Smooth muscle cell (in vitro differentiated cells): ENCODE data around the gene GPATCH2. TPM values are rescaled to one million over a fixed set of nuclear protein-coding genes. Genes with fewer than 3 reads are reported as not detected.

Experiments used
- DNase-seq: peaks from one replicate; lab custom pipeline; 2025; ENCODE audit not compliant: unreplicated experiment; lab: John Stamatoyannopoulos, UW
- H2AFZ ChIP-seq: fragments of 200-600 bp; sonication (generic); 2 replicates; pipeline ENCODE4 v1.6.0; 2016; ENCODE audit warnings: antibody characterized with exemption, low read depth, mild to moderate bottlenecking
- H3F3A ChIP-seq: fragments of 200-600 bp; sonication (generic); 2 replicates; pipeline ENCODE4 v1.6.0; 2017; ENCODE audit warnings: antibody characterized with exemption, low read depth
- H3K27ac ChIP-seq: fragments of 200-600 bp; sonication (generic); 2 replicates; pipeline ENCODE4 v1.5.1; 2016; ENCODE audit warnings: low read depth, mild to moderate bottlenecking
- H3K27me3 ChIP-seq: fragments of 200-600 bp; sonication (generic); 2 replicates; pipeline ENCODE4 v1.6.1; 2016; ENCODE audit warnings: low read depth, mild to moderate bottlenecking
- H3K36me3 ChIP-seq: fragments of 200-600 bp; sonication (generic); 2 replicates; pipeline ENCODE4 v1.5.1; 2016; ENCODE audit warnings: low read depth
- H3K4me1 ChIP-seq: fragments of 200-600 bp; sonication (generic); 2 replicates; pipeline ENCODE4 v1.5.1; 2016; ENCODE audit warnings: low read depth
- H3K4me2 ChIP-seq: fragments of 200-600 bp; sonication (generic); 2 replicates; pipeline ENCODE4 v1.6.0; 2016; ENCODE audit warnings: mild to moderate bottlenecking
- H3K4me3 ChIP-seq: fragments of 200-600 bp; sonication (generic); 2 replicates; pipeline ENCODE4 v1.5.1; 2016; ENCODE audit warnings: mild to moderate bottlenecking
- H3K79me2 ChIP-seq: fragments of 200-600 bp; sonication (generic); 2 replicates; pipeline ENCODE4 v1.6.0; 2016; ENCODE audit warnings: low read depth, mild to moderate bottlenecking
- H3K9ac ChIP-seq: fragments of 200-600 bp; sonication (generic); 2 replicates; pipeline ENCODE4 v1.6.0; 2016; ENCODE audit warnings: low read depth
- H3K9me3 ChIP-seq: fragments of 200-600 bp; sonication (generic); replicated peaks from 2 replicates; pipeline ENCODE4 v1.5.1; 2016; ENCODE audit warnings: low read depth
- H4K20me1 ChIP-seq: fragments of 200-600 bp; sonication (generic); 2 replicates; pipeline ENCODE4 v1.6.0; 2016; ENCODE audit warnings: low read depth
- WGBS: methylation state at CpG from one replicate; pipeline ENCODE4 v1.1.7; 2016; ENCODE audit warnings: low lambda C conversion rate; 5-methylcytosine and 5-hydroxymethylcytosine counted together
- polyA plus RNA-seq: library from polyadenylated mRNA; unstranded; fragments of >200 nt; fragmentation: Nextera tagmentation; extraction: Ambion mirVana; gene quantifications from 2 replicates; pipeline ENCODE4 v1.2.1, GENCODE V29; 2016
- total RNA-seq: library from RNA; depleted of rRNA; stranded (reverse); fragments of >200 nt; gene quantifications from 2 replicates; pipeline ENCODE4 v1.2.3, GENCODE V29; 2014
- TF ChIP-seq, protein P1 (sequence below): fragments of 200-600 bp; sonication (generic); IDR thresholded peaks from 2 replicates; pipeline ENCODE4 v1.5.1; 2017; ENCODE audit warnings: borderline replicate concordance, mild to moderate bottlenecking, antibody characterized with exemption; ENCODE audit not compliant: insufficient read depth, poor library complexity, severe bottlenecking

GPATCH2 gene
- total and polyA plus RNA-seq, 2 experiments from 2014 or later: 5.6 to 16.4 TPM

DNA sequence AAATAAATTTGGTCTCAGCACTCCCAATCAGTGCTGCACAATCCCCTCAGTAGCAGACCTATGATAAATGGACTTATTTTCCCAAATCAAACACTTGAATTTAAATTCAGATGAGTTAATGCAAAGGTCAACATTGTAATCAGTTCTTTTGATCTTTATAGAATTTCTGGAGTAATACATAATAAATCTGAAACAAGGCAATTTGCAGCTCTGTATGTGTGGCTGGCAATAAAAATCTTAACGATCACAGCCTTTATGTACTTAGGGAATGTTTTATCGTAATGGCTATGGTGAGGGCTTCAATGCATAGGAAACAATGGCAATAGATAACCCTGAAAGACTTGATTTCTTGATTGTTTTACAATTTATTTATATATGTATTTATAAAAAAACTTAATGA, 91.4 kb downstream of the GPATCH2 start:
- Histone ChIP-seq H2AFZ (no peak overlapping the region), H3K27ac (no peak overlapping the region), H3K9ac (no peak overlapping the region), H3F3A (no peaks in the 10 kb centered on the region), H3K27me3 (no peaks in the 10 kb centered on the region), H3K36me3 (no peaks in the 10 kb centered on the region), H3K4me2 (no peak overlapping the region), H3K9me3 (no peaks in the 10 kb centered on the region), H4K20me1 (peaks cover 2% of the 10 kb centered on the region), H3K4me1 (no peaks in the 10 kb centered on the region), H3K4me3 (no peak overlapping the region), H3K79me2 (no peaks in the 10 kb centered on the region)
- no peak for DNase-seq
- TF ChIP-seq, protein P1, sequence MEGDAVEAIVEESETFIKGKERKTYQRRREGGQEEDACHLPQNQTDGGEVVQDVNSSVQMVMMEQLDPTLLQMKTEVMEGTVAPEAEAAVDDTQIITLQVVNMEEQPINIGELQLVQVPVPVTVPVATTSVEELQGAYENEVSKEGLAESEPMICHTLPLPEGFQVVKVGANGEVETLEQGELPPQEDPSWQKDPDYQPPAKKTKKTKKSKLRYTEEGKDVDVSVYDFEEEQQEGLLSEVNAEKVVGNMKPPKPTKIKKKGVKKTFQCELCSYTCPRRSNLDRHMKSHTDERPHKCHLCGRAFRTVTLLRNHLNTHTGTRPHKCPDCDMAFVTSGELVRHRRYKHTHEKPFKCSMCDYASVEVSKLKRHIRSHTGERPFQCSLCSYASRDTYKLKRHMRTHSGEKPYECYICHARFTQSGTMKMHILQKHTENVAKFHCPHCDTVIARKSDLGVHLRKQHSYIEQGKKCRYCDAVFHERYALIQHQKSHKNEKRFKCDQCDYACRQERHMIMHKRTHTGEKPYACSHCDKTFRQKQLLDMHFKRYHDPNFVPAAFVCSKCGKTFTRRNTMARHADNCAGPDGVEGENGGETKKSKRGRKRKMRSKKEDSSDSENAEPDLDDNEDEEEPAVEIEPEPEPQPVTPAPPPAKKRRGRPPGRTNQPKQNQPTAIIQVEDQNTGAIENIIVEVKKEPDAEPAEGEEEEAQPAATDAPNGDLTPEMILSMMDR: no peak
- WGBS: 89% methylated on average over 2 of the region's 2 CpGs

DNA sequence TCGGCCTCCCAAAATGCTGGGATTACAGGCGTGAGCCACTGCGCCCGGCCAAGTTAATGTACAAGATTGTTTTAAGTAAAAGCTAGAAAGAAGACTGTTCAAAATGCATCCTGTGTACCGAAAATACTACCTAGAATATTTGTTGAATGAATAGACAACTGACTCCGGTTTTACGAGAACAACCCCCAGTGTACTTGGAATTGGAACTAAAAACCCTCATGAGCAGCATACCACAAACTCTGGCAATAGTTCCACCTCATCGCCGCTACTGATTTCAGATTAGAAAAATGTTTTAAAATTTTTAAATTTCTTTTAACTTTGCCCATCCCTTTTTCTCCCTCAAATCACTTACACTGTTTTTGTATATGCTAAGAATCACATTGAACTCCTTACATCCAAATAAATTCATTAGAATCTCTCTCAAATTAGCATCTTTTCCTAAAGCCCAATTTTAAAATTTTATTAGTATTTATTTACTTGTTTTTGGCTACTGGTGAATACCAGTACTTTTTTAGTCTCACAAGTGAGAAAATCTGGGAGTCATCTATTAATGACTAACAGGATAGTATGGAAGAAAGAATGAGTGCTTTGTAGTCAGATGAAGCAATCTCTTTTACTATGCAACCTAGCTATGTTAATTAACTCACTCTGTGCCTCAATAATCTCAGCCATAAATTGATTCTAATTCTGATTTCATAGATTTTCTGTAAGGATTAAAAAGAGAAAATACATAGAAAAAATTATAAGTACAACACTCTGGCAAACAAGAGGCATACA, 95.1 kb downstream of the GPATCH2 start:
- no peak overlapping the region for H3K27ac ChIP-seq

DNA sequence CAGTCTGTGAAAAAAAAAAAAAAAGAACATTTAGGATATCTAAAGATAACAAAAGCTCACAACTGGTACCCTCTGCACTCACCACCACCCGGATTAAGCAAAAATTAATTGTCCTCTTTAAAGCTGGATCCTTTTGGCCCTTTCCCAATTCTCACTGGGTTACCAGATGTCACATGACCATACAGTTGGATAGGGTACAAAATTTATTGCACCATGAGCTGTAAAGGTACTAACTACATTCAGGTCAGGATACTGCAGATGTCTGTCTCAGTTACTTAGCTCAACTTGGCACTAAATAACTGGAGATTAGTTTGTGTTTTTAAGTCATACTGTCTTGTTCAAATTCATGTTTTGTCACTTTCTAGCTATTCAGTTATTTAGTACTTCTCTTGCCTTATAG, 96.3 kb downstream of the GPATCH2 start:
- H3K9me3 ChIP-seq: no peaks in the 10 kb centered on the region

More for the DNA sequence above, 95.1 kb downstream of the GPATCH2 start:
- Histone ChIP-seq H3K36me3 (no peaks in the 10 kb centered on the region), H4K20me1 (peaks cover 2% of the 10 kb centered on the region), H3K4me1 (no peaks in the 10 kb centered on the region), H3K79me2 (no peaks in the 10 kb centered on the region), H2AFZ (no peak overlapping the region), H3K4me2 (no peak overlapping the region), H3K27me3 (no peaks in the 10 kb centered on the region), H3K9ac (no peak overlapping the region), H3K4me3 (no peak overlapping the region), H3K9me3 (no peaks in the 10 kb centered on the region), H3F3A (no peaks in the 10 kb centered on the region)
- no peak for DNase-seq
- WGBS: 96% methylated on average over 9 of the region's 9 CpGs
- TF ChIP-seq, protein P1: no peak

More for the DNA sequence above, 96.3 kb downstream of the GPATCH2 start:
- H3F3A ChIP-seq: no peaks in the 10 kb centered on the region
- no peak overlapping the region for H2AFZ ChIP-seq
- 94% methylated on average over 1 of the region's 1 CpG for WGBS
- H3K4me1 ChIP-seq: no peaks in the 10 kb centered on the region
- no peak overlapping the region for H3K4me2 ChIP-seq
- no peak overlapping the region for H3K4me3 ChIP-seq
- no peak for DNase-seq
- TF ChIP-seq, protein P1: no peak
- no peaks in the 10 kb centered on the region for H3K79me2 ChIP-seq
- no peaks in the 10 kb centered on the region for H3K27me3 ChIP-seq
- no peak overlapping the region for H3K27ac ChIP-seq
- no peak overlapping the region for H3K9ac ChIP-seq
- no peaks in the 10 kb centered on the region for H3K36me3 ChIP-seq
- H4K20me1 ChIP-seq: no peaks in the 10 kb centered on the region
